Measurements from ENCODE around the gene TMEM72.
A peak's percentile ranks its signal among the peaks of the same experiment; 100 is the strongest.

The TMEM72 gene

GRCh38 chr10:44956717-44957706 is 45.9 kb downstream of the TMEM72 start:
- no peak for DNase-seq

GRCh38 chr10:44958196-44958897 is 47.2 kb downstream of the TMEM72 start:
- no peak for DNase-seq

- DNase-seq, result no peak
Observed at GRCh38 chr10:44958898-44959246, 47.7 kb downstream of the TMEM72 start.

GRCh38 chr10:44959247-44960087 is 48.3 kb downstream of the TMEM72 start, which contains the start of gene RASSF4:
Gene RASSF4, plus strand, starts transcription at chr10:44959802. Its CDS starts 10,401 bp downstream, at chr10:44970203.
- DNase-seq, result peak; percentile 87 to 92

- DNase-seq, result no peak
Observed at GRCh38 chr10:44960088-44960460, 48.9 kb downstream of the TMEM72 start.

- DNase-seq, result no peak
Observed at GRCh38 chr10:44960482-44961229, 49.5 kb downstream of the TMEM72 start.

GRCh38 chr10:44961230-44961571 is 50.1 kb downstream of the TMEM72 start:
- no peak for DNase-seq

GRCh38 chr10:44961931-44962750 is 51.0 kb downstream of the TMEM72 start:
- DNase-seq, result no peak

GRCh38 chr10:44962870-44963738 is 52.0 kb downstream of the TMEM72 start:
- DNase-seq, result no peak

GRCh38 chr10:44963772-44964633 is 52.9 kb downstream of the TMEM72 start:
- no peak for DNase-seq

- no peak for DNase-seq
Observed at GRCh38 chr10:44965104-44965503, 54.0 kb downstream of the TMEM72 start.

- no peak for DNase-seq
Observed at GRCh38 chr10:44965651-44966097, 54.5 kb downstream of the TMEM72 start.

- no peak for DNase-seq
Observed at GRCh38 chr10:44966129-44966815, 55.1 kb downstream of the TMEM72 start.

- DNase-seq, result no peak
Observed at GRCh38 chr10:44966816-44967509, 55.8 kb downstream of the TMEM72 start.

GRCh38 chr10:44967616-44968015 is 56.5 kb downstream of the TMEM72 start:
- no peak for DNase-seq

GRCh38 chr10:44968091-44968490 is 57.0 kb downstream of the TMEM72 start:
- DNase-seq, result no peak

GRCh38 chr10:44968500-44969400 is 57.6 kb downstream of the TMEM72 start:
- DNase-seq, result no peak
